HEK293 (cell line): ENCODE results near the gene DAGLA.

Experiments
- CTCF ChIA-PET: fragments of 350-600 bp; formaldehyde crosslinking; extraction: SDS; loops from one replicate; lab custom pipeline; 2021; ENCODE audit warnings: antibody characterized with exemption; lab: Yijun Ruan, JAX
- POLR2A ChIA-PET: fragments of 300-600 bp; formaldehyde crosslinking; extraction: SDS; loops from one replicate; lab custom pipeline; 2020; ENCODE audit warnings: antibody characterized with exemption, inconsistent platforms; lab: Yijun Ruan, JAX
- H3K27ac ChIP-seq: fragments of 200-500 bp; sonication (Bioruptor generic); 2 replicates; pipeline ENCODE4 v1.5.1; 2014; ENCODE audit warnings: low read depth, low read length, control low read depth, inconsistent platforms; ENCODE audit errors: extremely low read depth
- H3K36me3 ChIP-seq, 2 experiments: fragments of 200-500 bp in 1 of 2; sonication (Bioruptor generic) in 1 of 2; 1 replicate in 1 of 2; 2 replicates in 1 of 2; pipeline ENCODE4 v1.5.1; 2014 to 2017; ENCODE audit warnings: inconsistent platforms in 2 of 2, low read length in 2 of 2; ENCODE audit not compliant: control insufficient read depth in 2 of 2, insufficient read depth in 1 of 2
- H3K4me1 ChIP-seq: fragments of 200-500 bp; sonication (Bioruptor generic); 2 replicates; pipeline ENCODE4 v1.5.1; 2014; ENCODE audit warnings: mild to moderate bottlenecking, low read length, inconsistent platforms; ENCODE audit not compliant: control insufficient read depth, insufficient read depth
- H3K4me3 ChIP-seq: 2 replicates; pipeline ENCODE4 v1.5.1; 2011; ENCODE audit warnings: low read depth, mild to moderate bottlenecking, control low read depth, low read length, moderate library complexity
- H3K9me3 ChIP-seq: fragments of 200-500 bp; sonication (Bioruptor generic); 2 replicates; pipeline ENCODE4 v1.5.1; 2014; ENCODE audit warnings: low read depth, low read length, inconsistent platforms; ENCODE audit not compliant: control insufficient read depth, insufficient read depth
- CTCF ChIP-seq: fragments of 450-650 bp; formaldehyde crosslinking; IDR thresholded peaks from 2 replicates; pipeline ENCODE4 v1.5.1; 2016; ENCODE audit warnings: missing biosample characterization, missing genetic modification characterization
- FEZF1 ChIP-seq: fragments of 450-650 bp; formaldehyde crosslinking; IDR thresholded peaks from 2 replicates; pipeline ENCODE4 v1.5.1; 2016; ENCODE audit warnings: missing biosample characterization, missing genetic modification characterization
- GFI1B ChIP-seq: fragments of 450-650 bp; formaldehyde crosslinking; IDR thresholded peaks from 2 replicates; pipeline ENCODE4 v1.5.1; 2016; ENCODE audit warnings: missing biosample characterization, missing genetic modification characterization
- INSM2 ChIP-seq: fragments of 450-650 bp; formaldehyde crosslinking; IDR thresholded peaks from 2 replicates; pipeline ENCODE4 v1.5.1; 2016; ENCODE audit warnings: missing biosample characterization, missing genetic modification characterization
- KLF8 ChIP-seq: fragments of 450-650 bp; formaldehyde crosslinking; IDR thresholded peaks from 2 replicates; pipeline ENCODE4 v1.5.1; 2016; ENCODE audit warnings: missing biosample characterization, missing genetic modification characterization
- REPIN1 ChIP-seq: fragments of 450-650 bp; formaldehyde crosslinking; IDR thresholded peaks from 2 replicates; pipeline ENCODE4 v1.5.1; 2017; ENCODE audit warnings: missing biosample characterization, missing genetic modification characterization, low read depth
- ZBTB44 ChIP-seq: fragments of 450-650 bp; IDR thresholded peaks from 2 replicates; pipeline ENCODE4 v1.5.1; 2018; ENCODE audit warnings: missing biosample characterization, mild to moderate bottlenecking, missing genetic modification characterization
- ZNF148 ChIP-seq: fragments of 450-650 bp; formaldehyde crosslinking; IDR thresholded peaks from 2 replicates; pipeline ENCODE4 v1.5.0; 2017; ENCODE audit warnings: missing biosample characterization, missing genetic modification characterization, borderline replicate concordance
- ZNF155 ChIP-seq: fragments of 450-650 bp; formaldehyde crosslinking; IDR thresholded peaks from 2 replicates; pipeline ENCODE4 v1.5.1; 2016; ENCODE audit warnings: missing biosample characterization, missing genetic modification characterization
- ZNF16 ChIP-seq: fragments of 450-650 bp; formaldehyde crosslinking; IDR thresholded peaks from 2 replicates; pipeline ENCODE4 v1.5.1; 2016; ENCODE audit warnings: low read depth, missing biosample characterization, missing genetic modification characterization
- ZNF23 ChIP-seq: fragments of 450-650 bp; formaldehyde crosslinking; IDR thresholded peaks from 2 replicates; pipeline ENCODE4 v1.5.1; 2016; ENCODE audit warnings: missing biosample characterization, missing genetic modification characterization, borderline replicate concordance
- ZNF394 ChIP-seq: fragments of 450-650 bp; formaldehyde crosslinking; IDR thresholded peaks from 2 replicates; pipeline ENCODE4 v1.5.1; 2016; ENCODE audit warnings: missing biosample characterization, missing genetic modification characterization, mild to moderate bottlenecking, moderate library complexity, borderline replicate concordance
- ZNF404 ChIP-seq: fragments of 450-650 bp; formaldehyde crosslinking; IDR thresholded peaks from 2 replicates; pipeline ENCODE4 v1.5.1; 2017; ENCODE audit warnings: missing biosample characterization, missing genetic modification characterization
- ZNF416 ChIP-seq: fragments of 450-650 bp; formaldehyde crosslinking; IDR thresholded peaks from 2 replicates; pipeline ENCODE4 v1.5.1; 2016; ENCODE audit warnings: missing biosample characterization, missing genetic modification characterization
- ZNF449 ChIP-seq: fragments of 450-650 bp; formaldehyde crosslinking; IDR thresholded peaks from 2 replicates; pipeline ENCODE4 v1.5.1; 2017; ENCODE audit warnings: missing biosample characterization, mild to moderate bottlenecking, missing genetic modification characterization, moderate library complexity
- ZNF48 ChIP-seq: fragments of 450-650 bp; formaldehyde crosslinking; IDR thresholded peaks from 2 replicates; pipeline ENCODE4 v1.5.1; 2016; ENCODE audit warnings: missing biosample characterization, missing genetic modification characterization
- ZNF549 ChIP-seq: fragments of 450-650 bp; IDR thresholded peaks from 2 replicates; pipeline ENCODE4 v1.5.1; 2018; ENCODE audit warnings: missing biosample characterization, missing genetic modification characterization, mild to moderate bottlenecking, inconsistent platforms, moderate library complexity
- ZNF585B ChIP-seq: fragments of 450-650 bp; formaldehyde crosslinking; IDR thresholded peaks from 2 replicates; pipeline ENCODE4 v1.5.1; 2016; ENCODE audit warnings: missing biosample characterization, missing genetic modification characterization
- ZNF692 ChIP-seq: fragments of 450-650 bp; formaldehyde crosslinking; IDR thresholded peaks from 2 replicates; pipeline ENCODE4 v1.5.1; 2016; ENCODE audit warnings: missing biosample characterization, missing genetic modification characterization
- ZXDB ChIP-seq: fragments of 450-650 bp; formaldehyde crosslinking; IDR thresholded peaks from 2 replicates; pipeline ENCODE4 v1.5.1; 2016; ENCODE audit warnings: missing biosample characterization, missing genetic modification characterization

DAGLA gene

GRCh38 chr11:61670626-61671025 is 9.6 kb upstream of the DAGLA start:
- TF ChIP-seq ZNF585B (no peak), ZNF404 (tag by site-specific recombination) (no peak), ZNF155 (tag by site-specific recombination) (no peak), CTCF (tag by site-specific recombination) (no peak), ZBTB44 (tag by site-specific recombination) (no peak), FEZF1 (tag by site-specific recombination) (no peak), INSM2 (tag by site-specific recombination) (no peak), KLF8 (no peak), ZNF449 (tag by site-specific recombination) (no peak), ZNF48 (tag by site-specific recombination) (no peak)
- no peak overlapping the region for H3K4me3 ChIP-seq
- ChIA-PET POLR2A (no interaction called here), CTCF (interaction anchor here (0.6 kb wide), 1 partner anchor 16 kb away, joined by 5 read pairs; no protein-coding TSS in a partner anchor)
- H3K36me3 ChIP-seq: no peaks in the 10 kb centered on the region
- no peak overlapping the region for H3K27ac ChIP-seq
- H3K4me1 ChIP-seq: no peaks in the 10 kb centered on the region
- no peaks in the 10 kb centered on the region for H3K9me3 ChIP-seq

GRCh38 chr11:61671527-61671926 is 8.7 kb upstream of the DAGLA start:
- Histone ChIP-seq H3K27ac (no peak overlapping the region), H3K9me3 (no peaks in the 10 kb centered on the region), H3K4me1 (no peaks in the 10 kb centered on the region), H3K36me3 (no peaks in the 10 kb centered on the region)
- CTCF ChIA-PET: interaction anchor here (0.7 to 1.0 kb wide), 6 partner anchors 10 to 311 kb away, joined by 3 to 6 read pairs (median 4); no protein-coding TSS in a partner anchor
- TF ChIP-seq ZNF16 (tag by site-specific recombination) (no peak), ZNF48 (tag by site-specific recombination) (no peak), ZNF692 (no peak), ZNF394 (no peak), REPIN1 (tag by site-specific recombination) (no peak), GFI1B (tag by site-specific recombination) (no peak), ZNF549 (tag by site-specific recombination) (no peak), ZNF23 (no peak), ZXDB (tag by site-specific recombination) (no peak), ZNF148 (tag by site-specific recombination) (no peak), ZNF416 (no peak)
- TF ChIP-seq, all 188 proteins: peak for 0
- POLR2A ChIA-PET: no interaction called here
- no peak overlapping the region for H3K4me3 ChIP-seq
